GM21447 (cell line): ENCODE results near the gene NDUFB8.

Experiments used
- ATAC-seq: cut with Tn5 transposase; IDR thresholded peaks from one replicate; pipeline ENCODE4 v1.9.1; 2021; ENCODE audit not compliant: unreplicated experiment

The NDUFB8 gene

DNA sequence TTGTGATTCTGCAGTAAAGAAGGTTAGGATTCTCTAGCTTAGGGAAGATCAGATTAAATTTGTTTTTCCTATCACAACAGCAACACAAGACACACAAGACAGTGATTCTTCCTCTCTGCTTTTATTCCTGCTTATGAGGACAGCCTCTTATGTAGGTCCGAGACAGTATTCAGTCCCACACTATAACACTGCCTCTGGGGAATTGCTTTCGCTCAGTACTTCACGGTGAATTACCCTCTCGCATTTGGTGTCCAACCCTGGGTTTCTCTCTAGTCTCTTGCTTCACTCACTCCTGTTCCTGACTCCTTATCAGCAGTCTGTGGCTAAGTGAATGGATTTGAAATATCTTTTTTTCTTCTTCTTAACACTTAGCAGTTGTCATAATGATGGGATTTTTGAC, 7.8 kb upstream of the NDUFB8 start:
- no peak for ATAC-seq

DNA sequence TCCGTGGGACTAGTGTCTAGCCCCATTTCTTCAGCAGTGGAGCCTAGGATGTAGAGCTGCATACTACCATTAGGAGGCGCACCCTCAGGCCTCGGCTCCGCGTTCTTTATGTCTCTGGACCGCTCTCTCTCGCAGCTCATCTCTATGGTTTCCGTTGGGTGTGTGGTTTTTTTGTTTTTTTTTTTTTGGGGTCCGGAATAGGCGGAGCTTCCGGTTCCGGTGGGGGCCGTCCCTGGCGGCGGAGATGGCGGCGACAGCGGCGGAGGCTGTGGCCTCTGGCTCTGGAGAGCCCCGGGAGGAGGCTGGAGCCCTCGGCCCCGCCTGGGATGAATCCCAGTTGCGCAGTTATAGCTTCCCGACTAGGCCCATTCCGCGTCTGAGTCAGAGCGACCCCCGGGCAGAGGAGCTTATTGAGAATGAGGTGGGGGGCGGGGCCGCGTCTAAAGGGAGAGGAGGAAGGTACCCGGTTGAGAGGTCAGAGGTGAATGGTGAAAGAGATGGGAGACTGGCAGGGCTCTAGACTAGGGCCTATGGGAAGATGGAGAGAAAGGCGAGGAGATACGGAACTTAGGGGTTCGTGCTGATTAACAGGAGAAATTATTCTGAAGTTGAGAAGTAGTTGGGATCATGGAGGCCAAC, 6.2 kb upstream of the NDUFB8 start, which contains the start of gene HIF1AN:
TSS of gene HIF1AN (plus strand) at position 229 of the 639 bp plus-strand sequence. CDS start at position 245, 16 bp downstream.
- peak; percentile 94 for ATAC-seq

DNA sequence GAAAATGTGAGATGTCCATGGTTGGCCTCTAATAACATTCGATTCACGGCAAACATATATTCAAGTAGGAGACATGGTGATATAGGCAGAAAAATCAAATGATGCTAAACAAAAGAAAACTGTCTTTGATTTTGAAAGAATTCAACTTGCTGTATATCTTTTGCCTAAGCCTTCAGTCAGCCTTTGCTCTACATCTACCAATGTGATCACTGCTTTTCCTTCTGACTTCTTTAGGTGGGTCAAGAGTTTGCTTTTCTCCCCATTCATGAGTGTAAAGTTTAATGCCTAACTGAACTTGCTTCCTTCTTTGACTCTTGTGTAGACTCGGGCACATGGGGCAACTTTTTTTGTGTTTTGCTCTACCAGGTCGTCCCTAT, 5.7 kb upstream of the NDUFB8 start:
- no peak for ATAC-seq

DNA sequence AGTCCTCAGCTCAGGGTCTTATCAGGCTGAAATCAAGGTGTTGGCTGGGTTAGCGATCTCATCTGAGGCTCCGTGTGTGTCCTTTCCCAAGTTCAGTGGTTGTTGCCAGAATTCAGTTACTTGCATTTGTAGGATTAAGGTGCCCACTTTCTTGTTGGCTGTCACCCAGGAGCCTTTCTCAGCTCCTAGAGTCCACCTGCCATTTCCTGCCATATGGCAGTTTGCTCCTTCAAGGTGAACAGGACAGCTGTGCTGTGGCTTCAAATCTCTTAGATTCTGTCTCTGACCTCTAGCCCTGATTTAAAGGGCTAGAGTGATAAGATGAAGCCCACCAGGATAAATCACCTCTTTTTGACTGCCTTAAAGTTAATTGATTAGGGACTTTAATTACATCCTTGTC, 5.1 kb upstream of the NDUFB8 start:
- ATAC-seq = no peak

DNA sequence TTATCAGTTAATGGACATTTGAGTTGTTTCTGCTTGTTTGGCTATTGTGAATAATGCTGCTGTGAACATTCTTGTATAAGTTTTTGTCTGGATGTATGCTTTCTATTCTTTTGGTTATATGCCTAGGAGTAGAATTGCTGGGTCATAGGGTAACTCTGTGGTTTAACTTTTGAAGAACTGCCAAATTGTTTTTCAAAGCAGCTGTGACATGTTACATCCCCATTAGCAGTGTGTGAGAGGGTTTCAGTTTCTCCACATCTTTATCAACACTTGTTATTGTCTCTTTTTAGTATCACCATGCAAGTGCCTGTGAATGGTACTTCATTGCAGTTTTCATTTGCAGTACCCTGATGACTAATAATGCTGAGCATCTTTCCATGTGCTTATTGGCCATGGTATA, 2.1 kb upstream of the NDUFB8 start:
- no peak for ATAC-seq

DNA sequence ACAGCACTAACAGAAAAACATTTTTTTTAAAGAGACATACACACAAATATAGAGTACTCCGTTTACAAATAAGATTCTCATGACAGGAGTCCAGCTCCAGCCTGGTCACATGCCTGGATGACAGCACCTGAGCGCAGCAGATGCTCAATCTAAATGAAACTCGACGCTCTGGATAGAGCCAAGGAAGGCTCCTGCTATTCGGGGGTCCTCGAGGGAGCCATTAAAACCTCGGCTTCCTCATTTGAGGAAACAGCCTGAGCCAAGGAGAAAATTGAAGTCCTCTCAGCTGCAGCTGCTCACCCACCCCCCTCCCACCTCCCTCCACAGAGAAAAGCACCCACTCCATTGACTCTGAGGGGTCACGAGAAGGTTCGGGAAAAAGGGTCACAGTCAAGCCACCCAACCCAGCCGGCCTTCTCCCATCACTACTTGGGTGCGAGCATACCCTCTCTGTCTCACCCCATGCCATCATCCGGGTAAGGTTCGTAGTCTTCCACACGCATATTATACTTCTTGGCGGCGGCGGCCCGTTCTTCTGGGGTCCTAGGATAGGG, 673 bp downstream of the NDUFB8 start:
- ATAC-seq = no peak

DNA sequence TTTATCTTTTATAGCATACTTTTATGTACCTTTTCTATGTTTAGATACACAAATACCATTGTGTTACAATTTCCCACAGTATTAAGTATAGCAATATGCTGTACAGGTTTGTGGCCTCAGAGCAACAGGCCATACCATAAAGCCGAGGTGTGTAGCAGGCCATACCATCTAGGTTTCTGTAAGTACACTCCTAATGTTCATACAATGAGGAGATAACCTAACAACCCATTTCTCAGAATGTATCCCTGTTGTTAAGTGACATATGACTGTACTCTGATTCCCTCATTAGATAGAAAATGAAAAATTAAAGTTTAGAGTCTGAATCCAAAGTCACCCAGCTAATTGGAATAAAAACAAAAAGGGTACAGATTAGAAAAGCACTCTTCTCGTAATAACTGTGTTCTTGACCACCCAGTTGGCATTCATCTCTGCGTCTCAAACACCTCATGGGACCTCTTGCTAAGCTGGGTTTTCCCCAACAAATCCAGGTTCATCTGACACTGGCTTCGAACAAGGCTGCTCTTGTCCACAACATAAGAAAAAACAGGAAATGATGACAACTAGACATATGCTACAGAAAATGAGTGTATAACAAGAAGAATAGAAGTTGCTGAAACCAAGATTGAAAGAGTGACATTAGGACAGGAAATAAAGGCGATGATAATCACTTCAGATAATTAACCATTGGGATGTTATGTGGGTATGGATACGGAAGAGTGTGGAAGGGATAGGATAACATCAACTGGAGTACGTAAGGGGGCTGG, 1.4 kb downstream of the NDUFB8 start:
- no peak for ATAC-seq

DNA sequence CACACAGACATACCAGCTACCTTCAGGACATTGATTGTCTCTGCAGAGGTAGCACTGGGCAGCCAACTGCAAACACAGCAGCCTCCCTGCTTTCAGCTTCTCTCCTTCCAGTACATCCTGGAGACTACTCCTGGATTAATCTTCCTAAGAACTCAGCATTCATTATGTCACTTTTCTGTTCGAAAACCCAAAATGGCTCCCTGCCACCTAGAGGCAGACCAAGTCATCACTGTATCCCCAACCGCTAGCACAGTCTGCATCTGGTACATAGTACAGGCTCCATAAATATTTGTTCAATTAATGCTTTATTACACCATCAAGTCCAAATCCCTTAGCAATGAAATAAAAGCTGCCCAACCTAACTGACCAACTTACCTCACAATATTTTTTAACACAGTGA, 5.0 kb downstream of the NDUFB8 start:
- ATAC-seq = no peak

DNA sequence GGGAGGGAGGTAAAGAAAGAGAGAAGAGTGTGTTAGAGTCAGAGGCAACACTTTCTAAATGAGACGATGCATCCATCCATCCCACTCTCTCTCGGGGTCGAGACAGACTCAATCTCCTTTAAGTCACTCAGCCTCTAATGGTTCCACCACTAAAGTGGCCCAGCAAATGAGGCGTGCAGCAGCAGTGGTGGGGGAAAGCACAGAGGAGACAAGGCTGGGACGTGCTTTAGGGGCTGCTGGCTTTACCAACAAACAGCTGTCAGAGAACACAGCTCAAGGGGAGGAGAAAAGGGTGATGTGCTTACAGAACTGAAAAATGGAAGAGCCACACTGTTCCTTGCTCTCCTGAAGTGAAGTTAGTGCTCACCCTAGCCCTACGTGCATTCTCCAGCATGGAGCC, 5.5 kb downstream of the NDUFB8 start:
- ATAC-seq = no peak

DNA sequence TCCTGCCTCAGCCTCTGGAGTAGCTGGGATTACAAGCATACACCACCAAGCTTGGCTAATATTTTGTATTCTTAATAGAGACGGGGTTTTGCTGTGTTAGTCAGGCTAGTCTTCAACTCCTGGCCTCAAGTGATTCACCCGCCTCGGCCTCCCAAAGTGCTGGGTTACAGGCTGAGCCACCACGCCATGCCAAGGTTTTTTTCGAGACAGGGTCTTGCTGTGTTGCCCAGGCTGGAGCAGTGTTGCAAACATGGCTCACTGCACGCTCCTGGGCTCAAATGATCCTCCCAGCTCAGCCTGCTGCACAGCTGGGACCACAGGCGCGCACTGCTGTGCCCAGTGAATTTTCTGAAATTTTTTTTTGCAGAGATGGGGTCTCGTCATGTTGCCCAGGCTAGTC, 6.7 kb downstream of the NDUFB8 start:
- no peak for ATAC-seq

DNA sequence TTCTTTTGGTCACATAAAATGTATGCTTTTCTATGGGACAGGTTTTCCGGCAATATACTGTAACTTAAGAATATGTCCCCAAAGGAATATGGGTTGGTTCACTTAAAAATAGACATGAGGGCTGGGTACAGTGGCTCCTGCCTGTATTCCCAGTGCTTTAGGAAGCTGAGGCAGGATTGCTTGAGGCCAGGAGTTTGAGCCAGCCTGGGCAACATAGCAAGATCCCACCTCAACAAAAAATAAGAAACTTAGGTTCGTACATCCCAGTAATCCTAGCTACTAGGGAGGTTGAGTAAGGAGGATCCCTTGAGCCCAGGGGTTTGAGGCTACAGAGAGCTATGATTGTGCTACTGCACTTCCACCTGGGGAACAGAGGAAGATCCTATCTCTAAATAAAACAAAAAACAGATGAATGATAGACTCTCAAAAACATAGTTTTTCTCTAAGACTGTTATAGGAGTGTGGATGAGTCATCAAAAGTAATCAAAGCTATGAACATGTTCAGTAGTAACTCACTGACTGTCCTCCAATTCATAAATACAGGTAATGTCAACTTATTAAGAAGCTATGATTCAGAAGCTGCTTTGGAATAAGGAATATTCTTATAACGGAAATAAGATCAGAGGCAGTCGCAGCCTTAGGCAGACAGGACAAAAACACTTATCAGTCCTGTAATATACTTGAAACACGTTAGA, 7.4 kb downstream of the NDUFB8 start:
- ATAC-seq = no peak

DNA sequence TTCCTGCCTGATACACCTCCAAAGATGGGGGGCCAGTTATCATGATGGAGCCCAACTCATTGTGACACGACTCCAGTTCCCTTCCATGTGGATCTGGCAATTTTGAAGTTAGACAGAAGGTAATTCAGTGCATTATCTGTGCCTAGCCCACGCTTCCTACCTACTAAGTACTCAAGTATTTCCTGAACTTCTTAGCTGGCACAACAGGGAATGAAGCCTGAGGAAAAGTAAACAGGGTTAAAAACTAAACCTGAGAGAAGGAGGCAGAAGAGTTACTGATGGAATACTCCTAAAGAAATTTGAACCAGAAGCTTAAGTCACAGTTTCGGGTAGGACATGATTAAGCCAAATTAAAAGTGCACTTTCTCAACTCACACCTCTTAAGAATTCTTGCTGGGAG, 8.9 kb downstream of the NDUFB8 start:
- no peak for ATAC-seq

DNA sequence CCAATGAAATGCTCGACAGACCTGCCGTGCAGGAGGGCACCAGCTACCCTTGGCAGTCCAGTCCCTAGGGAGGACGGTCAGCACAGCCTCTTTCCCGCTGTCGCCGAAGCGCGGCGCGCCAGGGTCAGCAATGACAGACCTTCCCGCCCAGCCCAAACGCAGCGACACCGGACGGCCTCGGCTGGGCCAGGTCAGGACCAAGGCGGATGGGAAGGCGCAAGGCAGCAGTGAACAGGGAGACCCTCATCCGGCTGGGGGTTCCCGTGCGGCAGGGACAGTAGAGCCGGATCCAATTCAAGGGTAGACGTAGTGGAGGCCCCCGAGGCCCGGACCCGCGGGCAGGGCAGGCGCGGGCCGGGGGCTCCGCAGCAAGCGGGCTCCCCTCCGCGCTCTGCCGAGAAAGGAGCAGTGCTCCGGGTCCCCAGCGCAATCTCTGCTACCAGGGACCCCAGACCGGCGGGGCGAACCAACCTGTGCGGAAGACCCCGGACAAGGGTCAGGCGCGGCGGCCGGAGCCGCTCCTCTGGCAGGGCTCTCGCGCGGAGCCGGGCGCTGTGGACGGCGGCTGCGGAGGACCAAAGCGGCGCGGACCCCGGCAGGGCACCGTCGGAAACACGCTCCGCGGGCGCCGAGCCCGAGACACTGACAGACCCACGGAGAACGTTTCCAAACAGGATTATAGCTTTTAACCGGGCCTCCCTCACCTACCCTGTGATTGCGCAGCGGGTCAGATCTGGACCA, 10.2 kb downstream of the NDUFB8 start, which contains the start of gene SEC31B:
TSS of gene SEC31B (minus strand) at position 551 of the 741 bp plus-strand sequence. CDS start 2,909 bp downstream, outside the sequence.
- no peak for ATAC-seq

DNA sequence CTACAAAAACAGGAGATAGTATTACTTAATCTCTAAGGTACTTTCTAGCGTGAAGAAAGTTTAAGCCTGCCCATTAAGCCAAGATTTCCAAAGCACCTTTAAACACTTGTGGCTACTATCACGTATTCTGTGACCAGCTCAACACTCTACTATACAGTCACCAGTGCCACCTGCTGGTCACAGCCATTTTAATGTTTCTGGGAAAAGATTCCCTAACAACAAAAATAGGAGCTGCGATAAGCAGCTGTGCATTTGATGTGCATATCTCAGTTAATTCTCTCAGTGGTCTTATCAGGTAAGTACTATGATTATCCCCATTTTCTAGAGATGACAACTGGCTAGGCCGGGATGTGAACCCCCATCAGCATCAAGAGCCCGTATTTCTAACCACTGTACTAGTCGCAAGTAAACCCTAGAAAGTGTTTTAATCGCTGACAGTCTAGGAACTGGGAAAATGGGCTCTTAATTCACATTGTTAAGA, 10.9 kb downstream of the NDUFB8 start:
- no peak for ATAC-seq

DNA sequence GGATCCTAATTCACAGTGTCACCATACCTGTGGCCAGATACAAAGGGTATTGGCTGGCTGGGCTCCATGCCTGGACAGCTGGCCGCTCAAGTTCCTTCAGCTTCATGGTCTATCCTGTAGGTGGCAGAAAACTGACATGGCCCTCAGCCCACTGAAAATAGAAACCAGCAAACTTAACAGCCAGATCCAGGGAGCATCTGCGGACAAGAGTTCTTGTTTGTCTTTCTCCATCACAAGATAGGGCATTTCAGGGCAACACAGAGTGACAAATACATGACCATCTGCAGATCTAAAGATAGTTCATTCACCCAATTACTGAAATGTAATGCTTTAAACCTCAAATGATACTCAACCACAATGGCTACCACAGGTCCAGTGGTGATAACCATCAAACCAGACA, 12.8 kb downstream of the NDUFB8 start:
- ATAC-seq = no peak

DNA sequence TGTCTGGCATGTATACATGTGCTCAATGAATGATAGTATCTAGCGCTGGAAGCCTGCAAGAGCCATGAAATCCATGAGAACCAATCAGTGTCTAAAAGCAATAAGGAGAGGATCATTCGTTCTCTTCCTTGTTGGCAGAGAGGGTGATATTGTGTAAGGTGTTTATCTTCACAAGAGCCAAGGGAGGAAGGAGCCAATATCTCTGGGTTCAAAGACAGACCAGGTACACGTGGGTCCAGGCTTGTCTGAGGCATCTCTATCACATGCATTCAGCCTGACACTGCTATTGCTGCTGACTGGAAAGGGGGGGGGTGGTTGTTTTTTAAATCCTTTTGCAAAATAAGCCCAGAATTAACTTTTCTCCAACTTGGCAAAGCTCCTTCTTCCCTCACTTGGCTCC, 14.1 kb downstream of the NDUFB8 start:
- ATAC-seq = no peak

DNA sequence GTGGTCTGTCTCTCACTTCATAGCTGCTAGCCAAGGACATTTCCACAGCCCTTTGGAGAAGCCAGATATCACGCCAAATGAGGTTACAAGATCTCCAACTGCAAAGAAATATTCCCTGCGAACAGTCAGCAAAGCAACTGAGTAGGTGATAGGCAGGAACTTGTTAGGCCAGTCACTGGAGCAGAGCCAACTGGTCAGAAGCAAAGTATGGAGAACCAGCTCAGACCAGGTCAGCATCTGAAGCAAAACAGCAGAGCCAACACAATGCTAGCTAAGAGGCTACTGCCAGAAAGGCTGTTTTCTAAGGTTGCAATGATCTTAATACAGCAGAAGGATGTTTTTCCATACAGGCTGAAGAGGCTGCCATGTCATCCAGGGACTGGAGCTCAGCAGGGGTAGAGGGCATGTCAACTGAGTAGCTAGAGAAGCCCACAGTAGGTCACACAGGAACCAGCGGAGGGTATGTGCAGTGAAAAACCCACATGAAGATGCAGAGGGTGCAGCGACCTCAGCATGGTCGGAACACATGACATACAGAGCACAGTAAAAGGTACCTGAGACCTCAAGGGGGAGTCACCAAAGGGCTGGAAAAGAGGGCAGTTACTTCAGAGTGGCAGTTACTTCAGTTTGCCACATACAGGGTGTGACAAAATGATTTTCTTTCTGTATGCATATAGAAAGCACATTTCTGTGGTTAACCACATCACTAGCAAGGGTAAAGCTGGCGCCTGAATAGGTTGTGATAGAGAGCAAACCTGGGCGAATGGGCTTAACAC, 18.9 kb downstream of the NDUFB8 start:
- no peak for ATAC-seq

DNA sequence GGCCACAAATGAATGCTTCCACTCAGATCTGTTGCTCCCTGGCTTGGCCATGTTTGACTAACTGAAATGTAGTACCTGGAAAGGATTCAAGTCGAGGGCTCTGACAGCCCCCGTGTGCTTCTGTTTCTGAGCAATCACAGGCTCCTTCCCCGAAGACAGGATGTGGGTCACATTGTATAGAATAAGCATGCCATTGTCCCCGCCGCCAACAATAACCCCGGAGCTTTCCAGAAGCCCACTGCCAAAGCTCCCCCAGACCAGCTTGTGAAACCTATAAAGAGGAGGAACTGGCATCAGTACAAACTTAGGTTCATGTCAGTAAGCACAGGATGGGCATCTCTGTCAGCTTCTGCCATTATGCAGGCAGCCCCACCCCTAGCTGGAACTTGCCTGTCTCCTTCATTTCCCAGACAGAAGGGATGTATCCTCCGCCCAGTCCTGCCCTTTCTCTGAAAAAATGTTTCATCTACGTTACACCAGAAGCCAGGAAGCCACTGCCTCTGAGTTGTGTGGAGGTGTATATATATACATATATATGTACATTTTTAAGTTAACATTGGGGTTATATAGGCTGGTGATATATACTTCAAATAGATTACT, 20.3 kb downstream of the NDUFB8 start:
- no peak for ATAC-seq

DNA sequence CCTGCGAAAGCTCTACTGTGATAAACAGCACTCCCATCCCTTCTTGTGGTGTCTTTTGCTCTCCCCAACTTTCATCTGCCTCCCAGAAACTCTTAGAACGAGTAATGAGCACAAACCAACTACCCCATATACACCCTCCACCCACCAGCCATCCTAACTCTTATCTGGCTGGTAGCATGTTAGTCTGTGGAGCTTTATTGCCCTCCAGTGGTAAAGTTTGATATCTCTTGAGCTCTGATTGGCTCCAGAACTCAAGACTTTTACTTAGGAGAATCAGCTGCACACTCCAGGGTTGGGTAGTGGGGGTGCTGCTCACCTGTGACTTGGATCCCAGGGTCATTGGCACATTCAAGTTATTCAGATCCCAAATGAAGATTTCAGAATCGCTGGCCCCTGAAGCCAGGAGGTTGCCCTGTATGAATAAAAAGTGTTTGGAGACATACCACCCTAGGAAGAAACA, 20.9 kb downstream of the NDUFB8 start:
- no peak for ATAC-seq

DNA sequence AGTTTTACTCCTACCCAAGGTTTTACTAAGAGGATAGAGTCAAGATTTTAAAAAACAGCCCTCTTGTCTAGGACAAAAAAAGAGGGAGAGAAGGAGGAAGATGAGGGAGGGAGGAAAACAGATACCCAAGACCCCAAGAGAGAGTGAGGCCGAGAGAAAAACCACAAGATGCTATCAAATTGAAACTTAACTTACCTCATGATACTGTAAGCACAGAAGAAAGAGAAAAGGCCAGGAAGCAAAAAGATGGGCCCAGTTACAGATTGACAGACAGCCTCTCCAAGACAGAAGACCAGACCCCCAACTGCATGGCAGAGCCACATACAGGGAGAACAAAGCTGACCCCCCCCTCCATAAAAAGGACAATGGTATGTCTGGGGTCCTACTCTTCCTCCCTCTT, 21.4 kb downstream of the NDUFB8 start:
- ATAC-seq = no peak
